Keratinocyte (primary cell): ENCODE results near the gene ARHGEF37.

ENCODE experiments used
- CTCF ChIP-seq, 3 experiments: IDR thresholded peaks in 1 of 3; conservative IDR thresholded peaks in 1 of 3; optimal IDR thresholded peaks in 1 of 3; 2 replicates in 2 of 3; 3 replicates in 1 of 3; pipeline versions ENCODE3 to v1.5.1; 2011; ENCODE audit warnings: low read length in 3 of 3, mild to moderate bottlenecking in 3 of 3, moderate library complexity in 2 of 3, control low read depth in 1 of 3, inconsistent platforms in 1 of 3; ENCODE audit not compliant: insufficient read depth in 2 of 3; ENCODE audit errors: extremely low read depth in 1 of 3
- EZH2 ChIP-seq: IDR thresholded peaks from one replicate; pipeline ENCODE4 v1.6.1; 2012; ENCODE audit warnings: inconsistent platforms, mild to moderate bottlenecking, low read length, moderate library complexity

GRCh38 chr5:149541893-149542292 is 39.4 kb upstream of the ARHGEF37 start:
- TF ChIP-seq CTCF (optimal IDR thresholded peaks at IDR 0.05 in 1 of 3, IDR thresholded peaks at IDR 0.05 in 1 of 3, conservative IDR thresholded peaks at IDR 0.05 in 1 of 3; ENCODE audit: extremely low read depth in 1 of 3, insufficient read depth in 2 of 3, low read length in 3 of 3) (no peak), EZH2 (no peak)
